Neural progenitor cell (in vitro differentiated cells): ENCODE data around the gene NFATC1. TPM values are rescaled to one million over a fixed set of nuclear protein-coding genes. Genes with fewer than 3 reads are reported as not detected.

Experiments
- DNase-seq: peaks from one replicate; pipeline ENCODE4 v3.0.0-alpha.2; 2016; ENCODE audit warnings: low spot score
- H2AFZ ChIP-seq: fragments of 200-600 bp; sonication (generic); replicated peaks from 2 replicates; pipeline ENCODE4 v1.6.1; 2016; ENCODE audit warnings: antibody characterized with exemption
- H3F3A ChIP-seq: fragments of 200-600 bp; sonication (generic); 2 replicates; pipeline ENCODE4 v1.6.1; 2016; ENCODE audit warnings: antibody characterized with exemption, low read depth
- H3K27ac ChIP-seq: fragments of 200-600 bp; sonication (generic); 2 replicates; pipeline ENCODE4 v1.5.1; 2016; ENCODE audit warnings: mild to moderate bottlenecking
- H3K27me3 ChIP-seq: fragments of 200-600 bp; sonication (generic); 2 replicates; pipeline ENCODE4 v1.6.1; 2016; ENCODE audit warnings: mild to moderate bottlenecking, moderate library complexity
- H3K36me3 ChIP-seq: fragments of 200-600 bp; sonication (generic); 2 replicates; pipeline ENCODE4 v1.5.1; 2016
- H3K4me1 ChIP-seq: fragments of 200-600 bp; sonication (generic); 2 replicates; pipeline ENCODE4 v1.6.1; 2016; ENCODE audit warnings: mixed run types
- H3K4me2 ChIP-seq: fragments of 200-600 bp; sonication (generic); 2 replicates; pipeline ENCODE4 v1.6.1; 2016
- H3K4me3 ChIP-seq: fragments of 200-600 bp; sonication (generic); 2 replicates; pipeline ENCODE4 v1.5.1; 2016
- H3K79me2 ChIP-seq: fragments of 200-600 bp; sonication (generic); 2 replicates; pipeline ENCODE4 v1.6.1; 2016; ENCODE audit warnings: low read depth
- H3K9ac ChIP-seq: fragments of 200-600 bp; sonication (generic); 2 replicates; pipeline ENCODE4 v1.6.1; 2016
- H3K9me3 ChIP-seq: fragments of 200-600 bp; sonication (generic); 2 replicates; pipeline ENCODE4 v1.5.1; 2016; ENCODE audit warnings: low read depth
- H4K20me1 ChIP-seq: fragments of 200-600 bp; sonication (generic); 2 replicates; pipeline ENCODE4 v1.6.1; 2016; ENCODE audit warnings: low read depth
- H3K27ac Mint-ChIP-seq: 3 replicates; pipeline ENCODE4 v1.8.0; 2021; ENCODE audit warnings: mixed read lengths
- H3K27me3 Mint-ChIP-seq: 2 replicates; pipeline ENCODE4 v1.8.0; 2022; ENCODE audit warnings: low read depth, mild to moderate bottlenecking, inconsistent platforms, moderate library complexity, mixed read lengths; ENCODE audit not compliant: insufficient read depth
- H3K36me3 Mint-ChIP-seq: 3 replicates; pipeline ENCODE4 v1.8.0; 2021; ENCODE audit warnings: mixed read lengths
- H3K4me1 Mint-ChIP-seq: 3 replicates; pipeline ENCODE4 v1.8.0; 2021; ENCODE audit warnings: mixed read lengths
- H3K4me3 Mint-ChIP-seq: 3 replicates; pipeline ENCODE4 v1.8.0; 2021; ENCODE audit warnings: mild to moderate bottlenecking, moderate library complexity, mixed read lengths
- H3K9me3 Mint-ChIP-seq: 3 replicates; pipeline ENCODE4 v1.8.0; 2020; ENCODE audit warnings: mixed read lengths
- EZH2 ChIP-seq: fragments of 200-600 bp; sonication (generic); IDR thresholded peaks from 2 replicates; pipeline ENCODE4 v1.6.1; 2017; ENCODE audit warnings: antibody characterized with exemption, mild to moderate bottlenecking, moderate library complexity
- EZH2phosphoT487 ChIP-seq: fragments of 200-600 bp; sonication (generic); IDR thresholded peaks from 2 replicates; pipeline ENCODE4 v1.6.1; 2017; ENCODE audit warnings: antibody characterized with exemption
- total RNA-seq: library from RNA; depleted of rRNA; stranded (reverse); fragments of >200 nt; gene quantifications from 2 replicates; pipeline ENCODE4 v1.2.3, GENCODE V29; 2015; ENCODE audit warnings: low replicate concordance
- TF ChIP-seq, protein P1 (sequence below): fragments of 200-600 bp; sonication (generic); IDR thresholded peaks from 2 replicates; pipeline ENCODE4 v1.5.1; 2017; ENCODE audit warnings: antibody characterized with exemption, mild to moderate bottlenecking

Gene NFATC1
- total RNA-seq, 1 donor from 2014 or later: 2.3 TPM

DNA sequence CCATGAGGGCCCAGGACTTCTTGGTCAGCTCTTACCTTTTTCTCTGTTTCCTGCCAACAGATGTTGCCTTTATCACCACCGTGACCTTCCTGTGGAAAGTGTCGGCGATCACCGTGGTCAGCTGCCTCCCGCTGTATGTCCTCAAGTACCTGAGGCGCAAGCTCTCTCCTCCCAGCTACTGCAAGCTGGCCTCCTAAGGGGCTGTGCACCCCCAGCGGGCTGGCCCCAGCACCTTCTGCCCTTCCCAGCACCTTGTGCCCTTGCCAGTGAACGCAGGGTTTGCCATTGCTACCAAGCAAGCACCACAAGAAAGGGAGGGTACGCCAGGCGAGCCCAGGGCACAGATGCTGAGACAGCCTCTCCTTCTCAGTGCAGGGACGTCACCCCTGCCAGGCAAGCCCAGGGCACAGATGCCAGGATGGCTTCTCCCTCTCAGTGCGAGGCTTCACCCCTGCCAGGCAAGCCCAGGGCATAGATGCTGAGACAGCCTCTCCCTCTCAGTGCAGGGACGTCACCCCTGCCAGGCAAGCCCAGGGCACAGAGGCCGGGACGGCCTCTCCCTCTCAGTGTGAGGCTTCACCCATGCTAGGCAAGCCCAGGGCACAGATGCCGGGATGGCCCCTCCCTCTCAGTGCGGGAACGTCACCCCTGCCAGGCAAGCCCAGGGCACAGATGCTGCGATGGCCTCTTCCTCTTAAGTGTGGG, 18.4 kb upstream of the NFATC1 start:
- Histone ChIP-seq H3K4me2 (no peak overlapping the region), H3K27me3 (no peaks in the 10 kb centered on the region), H2AFZ (no peak overlapping the region), H3F3A (peaks cover 7% of the 10 kb centered on the region), H4K20me1 (peaks cover 3% of the 10 kb centered on the region), H3K4me1 (no peaks in the 10 kb centered on the region), H3K79me2 (no peaks in the 10 kb centered on the region), H3K27ac (no peak overlapping the region), H3K4me3 (no peak overlapping the region), H3K36me3 (no peaks in the 10 kb centered on the region), H3K9me3 (no peaks in the 10 kb centered on the region), H3K9ac (no peak overlapping the region)
- no peaks in the 10 kb centered on the region for H3K27me3 Mint-ChIP-seq
- TF ChIP-seq, protein P1, sequence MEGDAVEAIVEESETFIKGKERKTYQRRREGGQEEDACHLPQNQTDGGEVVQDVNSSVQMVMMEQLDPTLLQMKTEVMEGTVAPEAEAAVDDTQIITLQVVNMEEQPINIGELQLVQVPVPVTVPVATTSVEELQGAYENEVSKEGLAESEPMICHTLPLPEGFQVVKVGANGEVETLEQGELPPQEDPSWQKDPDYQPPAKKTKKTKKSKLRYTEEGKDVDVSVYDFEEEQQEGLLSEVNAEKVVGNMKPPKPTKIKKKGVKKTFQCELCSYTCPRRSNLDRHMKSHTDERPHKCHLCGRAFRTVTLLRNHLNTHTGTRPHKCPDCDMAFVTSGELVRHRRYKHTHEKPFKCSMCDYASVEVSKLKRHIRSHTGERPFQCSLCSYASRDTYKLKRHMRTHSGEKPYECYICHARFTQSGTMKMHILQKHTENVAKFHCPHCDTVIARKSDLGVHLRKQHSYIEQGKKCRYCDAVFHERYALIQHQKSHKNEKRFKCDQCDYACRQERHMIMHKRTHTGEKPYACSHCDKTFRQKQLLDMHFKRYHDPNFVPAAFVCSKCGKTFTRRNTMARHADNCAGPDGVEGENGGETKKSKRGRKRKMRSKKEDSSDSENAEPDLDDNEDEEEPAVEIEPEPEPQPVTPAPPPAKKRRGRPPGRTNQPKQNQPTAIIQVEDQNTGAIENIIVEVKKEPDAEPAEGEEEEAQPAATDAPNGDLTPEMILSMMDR: no peak
- TF ChIP-seq EZH2 (no peak), EZH2phosphoT487 (no peak)
- H3K4me1 Mint-ChIP-seq: no peaks in the 10 kb centered on the region
- no peak overlapping the region for H3K27ac Mint-ChIP-seq
- no peak overlapping the region for H3K4me3 Mint-ChIP-seq
- DNase-seq: no peak
- peaks cover 8% of the 10 kb centered on the region for H3K36me3 Mint-ChIP-seq
- H3K9me3 Mint-ChIP-seq: no peaks in the 10 kb centered on the region

- Histone ChIP-seq H3K4me3 (peak overlapping the region; percentile 24), H3K27ac (no peak overlapping the region), H2AFZ (no peak overlapping the region), H3K36me3 (no peaks in the 10 kb centered on the region), H4K20me1 (peaks cover 3% of the 10 kb centered on the region), H3K79me2 (no peaks in the 10 kb centered on the region), H3K4me1 (no peaks in the 10 kb centered on the region), H3K4me2 (peak overlapping the region; percentile 71), H3K9ac (no peak overlapping the region), H3F3A (peaks cover 7% of the 10 kb centered on the region), H3K27me3 (no peaks in the 10 kb centered on the region), H3K9me3 (no peaks in the 10 kb centered on the region)
- TF ChIP-seq, protein P1: peak; percentile 97
- TF ChIP-seq EZH2 (no peak), EZH2phosphoT487 (no peak)
- peak; percentile 92 for DNase-seq
- Mint-ChIP-seq H3K27me3 (no peaks in the 10 kb centered on the region), H3K4me3 (no peak overlapping the region), H3K27ac (no peak overlapping the region), H3K9me3 (no peaks in the 10 kb centered on the region), H3K36me3 (peaks cover 8% of the 10 kb centered on the region), H3K4me1 (no peaks in the 10 kb centered on the region)
Observed at GRCh38 chr18:79378536-79379250, 17.0 kb upstream of the NFATC1 start.

GRCh38 chr18:79379251-79379905, 16.4 kb upstream of the NFATC1 start:
- no peak overlapping the region for H3K4me3 ChIP-seq
- H3K36me3 Mint-ChIP-seq: peaks cover 5% of the 10 kb centered on the region
- H3K4me1 ChIP-seq: no peaks in the 10 kb centered on the region
- no peak overlapping the region for H3K9ac ChIP-seq
- H3K4me1 Mint-ChIP-seq: no peaks in the 10 kb centered on the region
- H3K27me3 ChIP-seq: no peaks in the 10 kb centered on the region
- no peaks in the 10 kb centered on the region for H3K27me3 Mint-ChIP-seq
- TF ChIP-seq EZH2phosphoT487 (no peak), EZH2 (no peak)
- TF ChIP-seq, protein P1: no peak
- H3K9me3 Mint-ChIP-seq: no peaks in the 10 kb centered on the region
- H3K27ac Mint-ChIP-seq: no peak overlapping the region
- no peak overlapping the region for H3K4me3 Mint-ChIP-seq
- H3K36me3 ChIP-seq: no peaks in the 10 kb centered on the region
- DNase-seq: no peak
- H3K27ac ChIP-seq: no peak overlapping the region
- peaks cover 3% of the 10 kb centered on the region for H4K20me1 ChIP-seq
- H3K79me2 ChIP-seq: no peaks in the 10 kb centered on the region
- peak overlapping the region; percentile 13 for H3K4me2 ChIP-seq
- H2AFZ ChIP-seq: no peak overlapping the region
- peaks cover 7% of the 10 kb centered on the region for H3F3A ChIP-seq
- no peaks in the 10 kb centered on the region for H3K9me3 ChIP-seq
